K562 (cell line): ENCODE measurements around the gene PBX2. TPM values are rescaled to one million over a fixed set of nuclear protein-coding genes. Genes with fewer than 3 reads are reported as not detected.
A peak's percentile ranks its signal among the peaks of the same experiment; 100 is the strongest.

ENCODE experiments used
- ATF7 ChIP-seq: fragments of 450-650 bp; IDR thresholded peaks from 2 replicates; pipeline ENCODE4 v1.7.1; 2014; ENCODE audit warnings: mild to moderate bottlenecking, moderate library complexity
- DMBX1 ChIP-seq: fragments of 250-450 bp; sonication (Bioruptor Pico); IDR thresholded peaks from 2 replicates; pipeline ENCODE4 v1.8.0; 2022; ENCODE audit warnings: inconsistent platforms, mild to moderate bottlenecking, moderate library complexity, borderline replicate concordance
- ERF ChIP-seq: fragments of 450-650 bp; formaldehyde crosslinking; IDR thresholded peaks from 2 replicates; pipeline ENCODE4 v1.4.0; 2020; ENCODE audit warnings: mild to moderate bottlenecking, mixed read lengths
- GABPB1 ChIP-seq: sonication (generic); formaldehyde crosslinking; IDR thresholded peaks from 2 replicates; pipeline ENCODE4 v1.8.0; 2022; ENCODE audit warnings: mild to moderate bottlenecking, missing genetic modification reagents
- LARP7 ChIP-seq: fragments of 450-650 bp; IDR thresholded peaks from 2 replicates; pipeline ENCODE4 v1.6.1; 2016
- TOE1 ChIP-seq, 2 experiments: fragments of 450-650 bp in 1 of 2; sonication (generic) in 1 of 2; formaldehyde crosslinking in 1 of 2; IDR thresholded peaks; 2 replicates each; pipeline versions ENCODE4 v1.7.1 to v1.8.0; 2016 to 2022; ENCODE audit warnings: borderline replicate concordance in 2 of 2, mild to moderate bottlenecking in 2 of 2, antibody characterized with exemption in 1 of 2, inconsistent platforms in 1 of 2, low read depth in 1 of 2, missing genetic modification reagents in 1 of 2, moderate library complexity in 1 of 2
- ZBED1 ChIP-seq: IDR thresholded peaks from 2 replicates; pipeline ENCODE4 v1.6.1; 2014
- ZNF253 ChIP-seq: fragments of 250-450 bp; sonication (Bioruptor Pico); conservative IDR thresholded peaks from 2 replicates; pipeline ENCODE4 v1.6.1; 2021; ENCODE audit warnings: mild to moderate bottlenecking
- ZNF311 ChIP-seq: fragments of 250-450 bp; sonication (Bioruptor Pico); IDR thresholded peaks from 2 replicates; pipeline ENCODE4 v1.4.0; 2020; ENCODE audit warnings: mild to moderate bottlenecking, moderate library complexity
- ZNF444 ChIP-seq: fragments of 250-450 bp; sonication (Bioruptor Pico); IDR thresholded peaks from 2 replicates; pipeline ENCODE4 v1.4.0; 2020; ENCODE audit warnings: mild to moderate bottlenecking, moderate library complexity
- ZNF699 ChIP-seq: fragments of 250-450 bp; sonication (Bioruptor Pico); IDR thresholded peaks from 2 replicates; pipeline ENCODE4 v1.8.0; 2021; ENCODE audit warnings: mild to moderate bottlenecking, moderate library complexity; ENCODE audit not compliant: insufficient replicate concordance
- polyA plus RNA-seq, 8 experiments: library from polyadenylated mRNA; depleted of rRNA in 4 of 8; stranded (reverse) in 5 of 8; unstranded in 3 of 8; fragments of >200 nt; fragmentation: Nextera tagmentation in 2 of 8; fragmentation: Illumina TruSeq in 1 of 8; extraction: Ambion mirVana in 2 of 8; extraction: Trizol in 1 of 8; gene quantifications; 2 replicates each; pipeline versions ENCODE4 v1.2.1 to v1.2.3, GENCODE V29; 2011 to 2014; ENCODE audit warnings: inconsistent platforms in 1 of 8, missing spikeins in 1 of 8
- total RNA-seq, 7 experiments: library from RNA; depleted of rRNA in 6 of 7; stranded (reverse); fragments of >200 nt in 6 of 7; fragmentation: Illumina TruSeq in 2 of 7; extraction: Trizol in 2 of 7; gene quantifications; 2 replicates each; pipeline versions ENCODE4 v1.2.1 to v1.2.3, GENCODE V29; 2011 to 2021; ENCODE audit warnings: low replicate concordance in 1 of 7
- TF ChIP-seq, protein P1 (sequence below): fragments of 150-350 bp; conservative IDR thresholded peaks from 2 replicates; pipeline ENCODE4 v1.6.1; 2014; ENCODE audit warnings: low read length
- TF ChIP-seq, protein P2 (sequence below): sonication (generic); formaldehyde crosslinking; IDR thresholded peaks from 2 replicates; pipeline ENCODE4 v1.8.1; 2023; ENCODE audit warnings: mild to moderate bottlenecking, missing genetic modification reagents, moderate library complexity
- TF ChIP-seq, protein P3 (sequence below): fragments of 200-800 bp; sonication (Bioruptor generic); IDR thresholded peaks from 2 replicates; pipeline ENCODE4 v1.6.1; 2017; ENCODE audit warnings: missing genetic modification characterization, missing compliant biosample characterization
- TF ChIP-seq, protein P4 (sequence below): fragments of 450-650 bp; IDR thresholded peaks from 2 replicates; pipeline ENCODE4 v1.6.1; 2017; ENCODE audit warnings: antibody characterized with exemption, mild to moderate bottlenecking

PBX2 gene
- total and polyA plus RNA-seq, 9 of the 15 experiments (the other 6 are each of a cell fraction or from before 2014, with no cell fraction given): 1.9 to 134 (median 62.5) TPM

DNA sequence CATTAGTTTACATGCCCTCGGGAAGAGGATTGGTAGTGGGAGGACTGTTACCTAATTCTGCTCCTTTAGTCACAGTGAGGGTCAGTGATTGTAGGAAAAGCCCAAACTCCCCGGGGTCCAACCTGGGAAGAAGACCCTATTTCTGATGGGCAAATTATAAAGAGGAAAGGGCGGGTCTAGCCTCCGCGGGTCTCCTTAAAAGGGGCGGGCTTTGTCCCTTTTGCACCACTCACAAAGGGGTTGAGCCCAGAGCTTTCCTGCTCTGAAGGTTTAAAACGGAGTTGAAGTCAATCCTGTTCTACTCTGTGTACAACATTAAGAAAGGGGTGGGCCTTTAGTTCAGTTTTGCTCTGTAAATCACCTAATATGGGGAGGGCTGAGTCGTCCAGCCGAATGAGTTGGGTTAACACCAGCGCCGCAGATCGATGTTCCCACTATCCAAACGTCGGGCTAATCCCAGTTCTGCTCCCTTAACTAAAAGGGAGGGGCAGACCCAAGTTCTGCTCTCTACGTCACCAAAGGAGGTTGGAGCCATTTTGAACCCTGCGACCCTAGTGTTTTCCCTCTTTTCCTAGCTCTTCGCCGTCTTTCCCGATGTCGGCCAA is 12.7 kb downstream of the PBX2 start (continued):
- TF ChIP-seq, protein P1, sequence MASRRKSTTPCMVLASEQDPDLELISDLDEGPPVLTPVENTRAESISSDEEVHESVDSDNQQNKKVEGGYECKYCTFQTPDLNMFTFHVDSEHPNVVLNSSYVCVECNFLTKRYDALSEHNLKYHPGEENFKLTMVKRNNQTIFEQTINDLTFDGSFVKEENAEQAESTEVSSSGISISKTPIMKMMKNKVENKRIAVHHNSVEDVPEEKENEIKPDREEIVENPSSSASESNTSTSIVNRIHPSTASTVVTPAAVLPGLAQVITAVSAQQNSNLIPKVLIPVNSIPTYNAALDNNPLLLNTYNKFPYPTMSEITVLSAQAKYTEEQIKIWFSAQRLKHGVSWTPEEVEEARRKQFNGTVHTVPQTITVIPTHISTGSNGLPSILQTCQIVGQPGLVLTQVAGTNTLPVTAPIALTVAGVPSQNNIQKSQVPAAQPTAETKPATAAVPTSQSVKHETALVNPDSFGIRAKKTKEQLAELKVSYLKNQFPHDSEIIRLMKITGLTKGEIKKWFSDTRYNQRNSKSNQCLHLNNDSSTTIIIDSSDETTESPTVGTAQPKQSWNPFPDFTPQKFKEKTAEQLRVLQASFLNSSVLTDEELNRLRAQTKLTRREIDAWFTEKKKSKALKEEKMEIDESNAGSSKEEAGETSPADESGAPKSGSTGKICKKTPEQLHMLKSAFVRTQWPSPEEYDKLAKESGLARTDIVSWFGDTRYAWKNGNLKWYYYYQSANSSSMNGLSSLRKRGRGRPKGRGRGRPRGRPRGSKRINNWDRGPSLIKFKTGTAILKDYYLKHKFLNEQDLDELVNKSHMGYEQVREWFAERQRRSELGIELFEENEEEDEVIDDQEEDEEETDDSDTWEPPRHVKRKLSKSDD: peak; percentile 45; the same call in 1 of the 2 replicates
- no peak; the same call in 1 of the 2 replicates for TF ChIP-seq ATF7
- TF ChIP-seq ZNF699 (CRISPR knock-in tag): no peak
- peak; percentile 71; the same call in 1 of the 2 replicates for TF ChIP-seq GABPB1
- peak; percentile 66; the same call in 1 of the 2 replicates for TF ChIP-seq ERF (CRISPR knock-in tag)
- no peak for TF ChIP-seq LARP7
- TF ChIP-seq, protein P2, sequence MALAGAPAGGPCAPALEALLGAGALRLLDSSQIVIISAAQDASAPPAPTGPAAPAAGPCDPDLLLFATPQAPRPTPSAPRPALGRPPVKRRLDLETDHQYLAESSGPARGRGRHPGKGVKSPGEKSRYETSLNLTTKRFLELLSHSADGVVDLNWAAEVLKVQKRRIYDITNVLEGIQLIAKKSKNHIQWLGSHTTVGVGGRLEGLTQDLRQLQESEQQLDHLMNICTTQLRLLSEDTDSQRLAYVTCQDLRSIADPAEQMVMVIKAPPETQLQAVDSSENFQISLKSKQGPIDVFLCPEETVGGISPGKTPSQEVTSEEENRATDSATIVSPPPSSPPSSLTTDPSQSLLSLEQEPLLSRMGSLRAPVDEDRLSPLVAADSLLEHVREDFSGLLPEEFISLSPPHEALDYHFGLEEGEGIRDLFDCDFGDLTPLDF (CRISPR knock-in tag): 0 out of 2 replicates have a peak, but pooled peaks have one; percentile 60
- TF ChIP-seq DMBX1 (CRISPR knock-in tag): peak; percentile 60
- peak; percentile 5; the same call in 1 of the 2 replicates for TF ChIP-seq ZBED1
- TF ChIP-seq, protein P3, sequence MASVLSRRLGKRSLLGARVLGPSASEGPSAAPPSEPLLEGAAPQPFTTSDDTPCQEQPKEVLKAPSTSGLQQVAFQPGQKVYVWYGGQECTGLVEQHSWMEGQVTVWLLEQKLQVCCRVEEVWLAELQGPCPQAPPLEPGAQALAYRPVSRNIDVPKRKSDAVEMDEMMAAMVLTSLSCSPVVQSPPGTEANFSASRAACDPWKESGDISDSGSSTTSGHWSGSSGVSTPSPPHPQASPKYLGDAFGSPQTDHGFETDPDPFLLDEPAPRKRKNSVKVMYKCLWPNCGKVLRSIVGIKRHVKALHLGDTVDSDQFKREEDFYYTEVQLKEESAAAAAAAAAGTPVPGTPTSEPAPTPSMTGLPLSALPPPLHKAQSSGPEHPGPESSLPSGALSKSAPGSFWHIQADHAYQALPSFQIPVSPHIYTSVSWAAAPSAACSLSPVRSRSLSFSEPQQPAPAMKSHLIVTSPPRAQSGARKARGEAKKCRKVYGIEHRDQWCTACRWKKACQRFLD (CRISPR knock-in tag): no peak
- TF ChIP-seq ZNF253 (CRISPR knock-in tag): 0 out of 2 replicates have a peak, but pooled peaks have one; percentile 26
- TF ChIP-seq, protein P4, sequence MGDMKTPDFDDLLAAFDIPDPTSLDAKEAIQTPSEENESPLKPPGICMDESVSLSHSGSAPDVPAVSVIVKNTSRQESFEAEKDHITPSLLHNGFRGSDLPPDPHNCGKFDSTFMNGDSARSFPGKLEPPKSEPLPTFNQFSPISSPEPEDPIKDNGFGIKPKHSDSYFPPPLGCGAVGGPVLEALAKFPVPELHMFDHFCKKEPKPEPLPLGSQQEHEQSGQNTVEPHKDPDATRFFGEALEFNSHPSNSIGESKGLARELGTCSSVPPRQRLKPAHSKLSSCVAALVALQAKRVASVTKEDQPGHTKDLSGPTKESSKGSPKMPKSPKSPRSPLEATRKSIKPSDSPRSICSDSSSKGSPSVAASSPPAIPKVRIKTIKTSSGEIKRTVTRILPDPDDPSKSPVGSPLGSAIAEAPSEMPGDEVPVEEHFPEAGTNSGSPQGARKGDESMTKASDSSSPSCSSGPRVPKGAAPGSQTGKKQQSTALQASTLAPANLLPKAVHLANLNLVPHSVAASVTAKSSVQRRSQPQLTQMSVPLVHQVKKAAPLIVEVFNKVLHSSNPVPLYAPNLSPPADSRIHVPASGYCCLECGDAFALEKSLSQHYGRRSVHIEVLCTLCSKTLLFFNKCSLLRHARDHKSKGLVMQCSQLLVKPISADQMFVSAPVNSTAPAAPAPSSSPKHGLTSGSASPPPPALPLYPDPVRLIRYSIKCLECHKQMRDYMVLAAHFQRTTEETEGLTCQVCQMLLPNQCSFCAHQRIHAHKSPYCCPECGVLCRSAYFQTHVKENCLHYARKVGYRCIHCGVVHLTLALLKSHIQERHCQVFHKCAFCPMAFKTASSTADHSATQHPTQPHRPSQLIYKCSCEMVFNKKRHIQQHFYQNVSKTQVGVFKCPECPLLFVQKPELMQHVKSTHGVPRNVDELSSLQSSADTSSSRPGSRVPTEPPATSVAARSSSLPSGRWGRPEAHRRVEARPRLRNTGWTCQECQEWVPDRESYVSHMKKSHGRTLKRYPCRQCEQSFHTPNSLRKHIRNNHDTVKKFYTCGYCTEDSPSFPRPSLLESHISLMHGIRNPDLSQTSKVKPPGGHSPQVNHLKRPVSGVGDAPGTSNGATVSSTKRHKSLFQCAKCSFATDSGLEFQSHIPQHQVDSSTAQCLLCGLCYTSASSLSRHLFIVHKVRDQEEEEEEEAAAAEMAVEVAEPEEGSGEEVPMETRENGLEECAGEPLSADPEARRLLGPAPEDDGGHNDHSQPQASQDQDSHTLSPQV: peak; percentile 69; the same call in 1 of the 2 replicates
- no peak for TF ChIP-seq ZNF311 (CRISPR knock-in tag)
- TF ChIP-seq ZNF444 (CRISPR knock-in tag): no peak
- TF ChIP-seq TOE1 (IDR thresholded peaks at IDR 0.05; ENCODE audit: borderline replicate concordance): no peak
- no peak for TF ChIP-seq TOE1 (CRISPR knock-in tag; IDR thresholded peaks at IDR 0.05; ENCODE audit: borderline replicate concordance, low read depth)
